Measurements from ENCODE around the gene GGACT.
"Not testable (repeated sequence)": the region's sequence is repeated elsewhere in the genome, so short reads cannot be mapped to it uniquely, and the experiment has no call there.

The GGACT gene

GRCh38 chr13:100577239-100577638 lies 11.3 kb downstream of the GGACT start:
- not testable (repeated sequence) for H2BK120ac ChIP-seq (ENCODE audit: insufficient read depth, low read length, poor library complexity); H3K18ac ChIP-seq (ENCODE audit: low read length); H3K36me3 ChIP-seq (ENCODE audit: control insufficient read depth in 1 of 2, insufficient read depth in 2 of 2, low read length in 2 of 2); H3K4me2 ChIP-seq (ENCODE audit: low read length); H3K4me3 ChIP-seq (ENCODE audit: low read depth, low read length); H2AFZ ChIP-seq (ENCODE audit: insufficient read depth, low read length, poor library complexity); H3K9ac ChIP-seq (ENCODE audit: low read length); H3K9me3 ChIP-seq (ENCODE audit: insufficient read depth, low read depth, low read length); H3K79me2 ChIP-seq (ENCODE audit: control insufficient read depth, insufficient read depth, low read length, poor library complexity); H2BK12ac ChIP-seq (ENCODE audit: low read length); H2BK5ac ChIP-seq (ENCODE audit: low read depth, low read length, poor library complexity); H3K27me3 ChIP-seq (ENCODE audit: insufficient read depth, low read length); H3K23ac ChIP-seq (ENCODE audit: low read length); H4K12ac ChIP-seq (ENCODE audit: low read depth, low read length); H3K27ac ChIP-seq (ENCODE audit: low read depth, low read length); H3K79me1 ChIP-seq (ENCODE audit: low read length); DNase-seq; H2AK5ac ChIP-seq (ENCODE audit: low read length); H4K91ac ChIP-seq (ENCODE audit: low read depth, low read length); H4K8ac ChIP-seq (ENCODE audit: low read depth, low read length); H3K14ac ChIP-seq (ENCODE audit: low read length); H3K4ac ChIP-seq (ENCODE audit: low read depth, low read length); H3K4me1 ChIP-seq (ENCODE audit: control insufficient read depth in 1 of 2, insufficient read depth in 2 of 2, low read length in 2 of 2)
- no CpG with 5 or more reads among the region's 4 CpGs for WGBS (ENCODE audit: extremely low coverage, insufficient coverage, insufficient read length)

GRCh38 chr13:100573121-100573520 lies 15.5 kb downstream of the GGACT start:
- H4K8ac ChIP-seq (ENCODE audit: low read depth, low read length) = no peak overlapping the region
- H2BK5ac ChIP-seq (ENCODE audit: low read depth, low read length, poor library complexity) = no peak overlapping the region
- H3K4me2 ChIP-seq (ENCODE audit: low read length) = no peak overlapping the region
- no peak overlapping the region for H2AK5ac ChIP-seq (ENCODE audit: low read length)
- H3K27ac ChIP-seq (ENCODE audit: low read depth, low read length) = no peak overlapping the region
- H3K4me1 ChIP-seq (ENCODE audit: control insufficient read depth in 1 of 2, insufficient read depth in 2 of 2, low read length in 2 of 2) = no peaks in the 10 kb centered on the region
- no peak overlapping the region for H3K18ac ChIP-seq (ENCODE audit: low read length)
- H2AFZ ChIP-seq (ENCODE audit: insufficient read depth, low read length, poor library complexity) = no peak overlapping the region
- H3K4ac ChIP-seq (ENCODE audit: low read depth, low read length) = no peak overlapping the region
- H3K36me3 ChIP-seq (ENCODE audit: control insufficient read depth in 1 of 2, insufficient read depth in 2 of 2, low read length in 2 of 2) = no peaks in the 10 kb centered on the region
- H2BK120ac ChIP-seq (ENCODE audit: insufficient read depth, low read length, poor library complexity) = no peak overlapping the region
- peaks cover 4% of the 10 kb centered on the region for H3K9me3 ChIP-seq (ENCODE audit: insufficient read depth, low read depth, low read length)
- H2BK12ac ChIP-seq (ENCODE audit: low read length) = no peak overlapping the region
- H3K79me1 ChIP-seq (ENCODE audit: low read length) = no peaks in the 10 kb centered on the region
- no peak overlapping the region for H4K91ac ChIP-seq (ENCODE audit: low read depth, low read length)
- H3K9ac ChIP-seq (ENCODE audit: low read length) = no peak overlapping the region
- no peak overlapping the region for H4K12ac ChIP-seq (ENCODE audit: low read depth, low read length)
- no peak overlapping the region for H3K4me3 ChIP-seq (ENCODE audit: low read depth, low read length)
- no CpG with 5 or more reads among the region's 2 CpGs for WGBS (ENCODE audit: extremely low coverage, insufficient coverage, insufficient read length)
- DNase-seq = peak; percentile 57 to 86
- no peak overlapping the region for H3K14ac ChIP-seq (ENCODE audit: low read length)
- H3K79me2 ChIP-seq (ENCODE audit: control insufficient read depth, insufficient read depth, low read length, poor library complexity) = no peaks in the 10 kb centered on the region
- H3K27me3 ChIP-seq (ENCODE audit: insufficient read depth, low read length) = no peaks in the 10 kb centered on the region
- H3K23ac ChIP-seq (ENCODE audit: low read length) = no peak overlapping the region

DNA sequence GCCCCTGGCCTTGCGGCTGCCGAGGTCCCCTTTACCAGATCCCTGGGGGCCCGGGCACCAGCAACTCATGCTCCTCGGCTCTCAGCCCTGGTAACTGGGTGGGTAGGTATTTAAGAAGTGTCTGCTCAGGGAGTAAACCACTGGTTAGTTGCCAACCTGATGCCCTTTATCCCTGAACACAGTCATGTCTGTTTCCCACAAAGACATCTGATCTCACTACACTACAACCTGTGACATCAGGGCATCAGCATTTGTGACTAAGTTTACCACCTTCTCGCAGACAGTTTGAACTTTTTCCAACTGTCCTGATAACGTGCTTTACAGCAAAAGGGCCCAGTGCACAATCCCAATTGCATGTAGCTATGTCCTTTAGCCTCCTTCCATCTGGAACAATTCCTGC lies 22.0 kb downstream of the GGACT start:
- Histone ChIP-seq H2BK12ac (ENCODE audit: low read length) (no peak overlapping the region), H3K9ac (ENCODE audit: low read length) (no peak overlapping the region), H3K14ac (ENCODE audit: low read length) (no peak overlapping the region), H3K27ac (ENCODE audit: low read depth, low read length) (no peak overlapping the region), H2AK5ac (ENCODE audit: low read length) (no peak overlapping the region), H3K79me2 (ENCODE audit: control insufficient read depth, insufficient read depth, low read length, poor library complexity) (no peaks in the 10 kb centered on the region), H4K8ac (ENCODE audit: low read depth, low read length) (no peak overlapping the region), H2AFZ (ENCODE audit: insufficient read depth, low read length, poor library complexity) (no peak overlapping the region), H3K27me3 (ENCODE audit: insufficient read depth, low read length) (no peaks in the 10 kb centered on the region), H3K18ac (ENCODE audit: low read length) (no peak overlapping the region), H3K4ac (ENCODE audit: low read depth, low read length) (no peak overlapping the region), H3K4me2 (ENCODE audit: low read length) (no peak overlapping the region), H4K91ac (ENCODE audit: low read depth, low read length) (no peak overlapping the region), H3K4me1 (ENCODE audit: control insufficient read depth in 1 of 2, insufficient read depth in 2 of 2, low read length in 2 of 2) (no peaks in the 10 kb centered on the region), H3K9me3 (ENCODE audit: insufficient read depth, low read depth, low read length) (peaks cover 6% of the 10 kb centered on the region), H2BK5ac (ENCODE audit: low read depth, low read length, poor library complexity) (no peak overlapping the region), H4K12ac (ENCODE audit: low read depth, low read length) (no peak overlapping the region), H2BK120ac (ENCODE audit: insufficient read depth, low read length, poor library complexity) (no peak overlapping the region), H3K36me3 (ENCODE audit: control insufficient read depth in 1 of 2, insufficient read depth in 2 of 2, low read length in 2 of 2) (no peaks in the 10 kb centered on the region), H3K23ac (ENCODE audit: low read length) (no peak overlapping the region), H3K4me3 (ENCODE audit: low read depth, low read length) (no peak overlapping the region), H3K79me1 (ENCODE audit: low read length) (no peaks in the 10 kb centered on the region)
- DNase-seq = peak; percentile 41 to 42
- WGBS (ENCODE audit: extremely low coverage, insufficient coverage, insufficient read length) = no CpG with 5 or more reads among the region's 6 CpGs

- no peak overlapping the region for H4K91ac ChIP-seq (ENCODE audit: low read depth, low read length)
- no peak overlapping the region for H2BK12ac ChIP-seq (ENCODE audit: low read length)
- no peaks in the 10 kb centered on the region for H3K36me3 ChIP-seq (ENCODE audit: control insufficient read depth in 1 of 2, insufficient read depth in 2 of 2, low read length in 2 of 2)
- H2BK120ac ChIP-seq (ENCODE audit: insufficient read depth, low read length, poor library complexity) = no peak overlapping the region
- H3K23ac ChIP-seq (ENCODE audit: low read length) = no peak overlapping the region
- H4K12ac ChIP-seq (ENCODE audit: low read depth, low read length) = no peak overlapping the region
- H2BK5ac ChIP-seq (ENCODE audit: low read depth, low read length, poor library complexity) = no peak overlapping the region
- no peaks in the 10 kb centered on the region for H3K4me1 ChIP-seq (ENCODE audit: control insufficient read depth in 1 of 2, insufficient read depth in 2 of 2, low read length in 2 of 2)
- DNase-seq = peak; percentile 17 to 60
- no CpG with 5 or more reads among the region's 8 CpGs for WGBS (ENCODE audit: extremely low coverage, insufficient coverage, insufficient read length)
- H2AK5ac ChIP-seq (ENCODE audit: low read length) = no peak overlapping the region
- H3K9ac ChIP-seq (ENCODE audit: low read length) = no peak overlapping the region
- no peak overlapping the region for H4K8ac ChIP-seq (ENCODE audit: low read depth, low read length)
- no peak overlapping the region for H3K4me3 ChIP-seq (ENCODE audit: low read depth, low read length)
- no peak overlapping the region for H3K18ac ChIP-seq (ENCODE audit: low read length)
- no peak overlapping the region for H3K14ac ChIP-seq (ENCODE audit: low read length)
- no peak overlapping the region for H3K4me2 ChIP-seq (ENCODE audit: low read length)
- H3K27me3 ChIP-seq (ENCODE audit: insufficient read depth, low read length) = no peaks in the 10 kb centered on the region
- H2AFZ ChIP-seq (ENCODE audit: insufficient read depth, low read length, poor library complexity) = no peak overlapping the region
- H3K9me3 ChIP-seq (ENCODE audit: insufficient read depth, low read depth, low read length) = peaks cover 6% of the 10 kb centered on the region
- H3K79me1 ChIP-seq (ENCODE audit: low read length) = no peaks in the 10 kb centered on the region
- H3K4ac ChIP-seq (ENCODE audit: low read depth, low read length) = no peak overlapping the region
- H3K79me2 ChIP-seq (ENCODE audit: control insufficient read depth, insufficient read depth, low read length, poor library complexity) = no peaks in the 10 kb centered on the region
- no peak overlapping the region for H3K27ac ChIP-seq (ENCODE audit: low read depth, low read length)
Observed at GRCh38 chr13:100565286-100565685, 23.3 kb downstream of the GGACT start.

Data from trophoblast cell (in vitro differentiated cells and primary cell).